Mucosa of descending colon (tissue), 3 donors: ENCODE data around the gene EPHB3. TPM values are rescaled to one million over a fixed set of nuclear protein-coding genes. Genes with fewer than 3 reads are reported as not detected.
A peak's percentile ranks its signal among the peaks of the same experiment; 100 is the strongest.

Experiments used
- ATAC-seq: fragments of 200-7000 bp; cut with Tn5 transposase; one replicate; pipeline ENCODE4 v1.9.1; 2020; ENCODE audit warnings: mild to moderate bottlenecking, moderate library complexity
- DNase-seq, 3 donors: peaks; one replicate each; pipeline ENCODE4 v3.0.0-alpha.2; 2020
- H3K36me3 ChIP-seq: fragments of 200-600 bp; one replicate; pipeline ENCODE4 v1.8.0; 2021; ENCODE audit warnings: low read depth, mild to moderate bottlenecking
- H3K4me1 ChIP-seq: fragments of 200-600 bp; one replicate; pipeline ENCODE4 v1.8.0; 2021; ENCODE audit warnings: low read depth, mild to moderate bottlenecking
- H3K4me3 ChIP-seq: fragments of 200-600 bp; one replicate; pipeline ENCODE4 v1.8.0; 2021; ENCODE audit warnings: mild to moderate bottlenecking
- H3K9me3 ChIP-seq: fragments of 200-600 bp; one replicate; pipeline ENCODE4 v1.8.0; 2021; ENCODE audit warnings: mild to moderate bottlenecking
- CTCF ChIP-seq: fragments of 200-600 bp; IDR thresholded peaks from one replicate; pipeline ENCODE4 v1.8.0; 2022; ENCODE audit warnings: antibody characterized with exemption, mild to moderate bottlenecking
- intact Hi-C, 2 donors: fragments of 100-400 bp; cut with DNase I in 1 of 2; cut with micrococcal nuclease in 1 of 2; formaldehyde crosslinking; loops; one replicate each; pipeline versions ENCODE4 v1.11.0 to v1.11.1; 2022; cut with DNase I, micrococcal nuclease
- total RNA-seq, 3 donors: library from RNA; stranded (reverse); fragmentation: NEBNext Ultra II Directional in 2 of 3; extraction: Animal tissue kit (Norgen Biotek cat#: 25700) in 2 of 3; gene quantifications; one replicate each; pipeline versions ENCODE4 v1.2.1 to v1.2.4, GENCODE V29; 2021 to 2023
- donor health status: DM: no; HTN: no; CAD: no; lungs with moderate emphysema.
- donor health status: DM: no; HTN: no; CAD: no.
- donor health status: DM: no; HTN: yes; CAD: no.

The EPHB3 gene
- total RNA-seq, 3 donors from 2014 or later = 14.1 to 57.2 (median 33.6) TPM

- ATAC-seq = no peak
- Histone ChIP-seq H3K4me1 (peaks cover 3% of the 10 kb centered on the region), H3K4me3 (no peak overlapping the region), H3K9me3 (no peaks in the 10 kb centered on the region), H3K36me3 (no peaks in the 10 kb centered on the region)
- DNase-seq = no peak
- intact Hi-C loops = no loop called here
- TF ChIP-seq CTCF = no peak
These were observed 32.9 kb downstream of the EPHB3 start for GRCh38 chr3:184594371-184595001.

- Histone ChIP-seq H3K9me3 (no peaks in the 10 kb centered on the region), H3K4me3 (no peak overlapping the region), H3K4me1 (peaks cover 3% of the 10 kb centered on the region), H3K36me3 (no peaks in the 10 kb centered on the region)
- intact Hi-C loops = no loop called here
- no peak for ATAC-seq
- no peak for TF ChIP-seq CTCF
- DNase-seq = no peak
These were observed 34.1 kb downstream of the EPHB3 start for GRCh38 chr3:184595726-184596125.

GRCh38 chr3:184596233-184596632, 34.6 kb downstream of the EPHB3 start:
- no peaks in the 10 kb centered on the region for H3K36me3 ChIP-seq
- H3K4me1 ChIP-seq = peaks cover 6% of the 10 kb centered on the region
- no peaks in the 10 kb centered on the region for H3K9me3 ChIP-seq
- ATAC-seq = peak; percentile 55
- no peak overlapping the region for H3K4me3 ChIP-seq
- intact Hi-C loops = no loop called here
- TF ChIP-seq CTCF = no peak
- DNase-seq = peak in 1 of 3 donors; percentile 31

GRCh38 chr3:184596886-184597575, 35.4 kb downstream of the EPHB3 start:
- intact Hi-C loops = no loop called here
- Histone ChIP-seq H3K9me3 (no peaks in the 10 kb centered on the region), H3K36me3 (no peaks in the 10 kb centered on the region), H3K4me1 (peaks cover 13% of the 10 kb centered on the region), H3K4me3 (no peak overlapping the region)
- no peak for TF ChIP-seq CTCF
- DNase-seq (no peak), ATAC-seq (no peak)

- DNase-seq = no peak
- ATAC-seq = no peak
- H3K4me3 ChIP-seq = no peak overlapping the region
- intact Hi-C loops = no loop called here
- no peaks in the 10 kb centered on the region for H3K9me3 ChIP-seq
- H3K4me1 ChIP-seq = peaks cover 14% of the 10 kb centered on the region
- no peaks in the 10 kb centered on the region for H3K36me3 ChIP-seq
- TF ChIP-seq CTCF = no peak
These were observed 36.4 kb downstream of the EPHB3 start for GRCh38 chr3:184597829-184598573.
